Dermis blood vessel endothelial cell (primary cell): ENCODE data around the gene ADGRV1. TPM values are rescaled to one million over a fixed set of nuclear protein-coding genes. Genes with fewer than 3 reads are reported as not detected.
"Not testable (repeated sequence)": the region's sequence is repeated elsewhere in the genome, so short reads cannot be mapped to it uniquely, and the experiment has no call there.

Experiments used
- DNase-seq: peaks from one replicate; pipeline ENCODE4 v3.0.0; 2010
- total RNA-seq: library from RNA; depleted of rRNA; stranded (reverse); fragments of >200 nt; gene quantifications from 2 replicates; pipeline ENCODE4 v1.2.3, GENCODE V29; 2014

The ADGRV1 gene
- total RNA-seq, 1 donor from 2014 or later: under 0.01 TPM

DNA sequence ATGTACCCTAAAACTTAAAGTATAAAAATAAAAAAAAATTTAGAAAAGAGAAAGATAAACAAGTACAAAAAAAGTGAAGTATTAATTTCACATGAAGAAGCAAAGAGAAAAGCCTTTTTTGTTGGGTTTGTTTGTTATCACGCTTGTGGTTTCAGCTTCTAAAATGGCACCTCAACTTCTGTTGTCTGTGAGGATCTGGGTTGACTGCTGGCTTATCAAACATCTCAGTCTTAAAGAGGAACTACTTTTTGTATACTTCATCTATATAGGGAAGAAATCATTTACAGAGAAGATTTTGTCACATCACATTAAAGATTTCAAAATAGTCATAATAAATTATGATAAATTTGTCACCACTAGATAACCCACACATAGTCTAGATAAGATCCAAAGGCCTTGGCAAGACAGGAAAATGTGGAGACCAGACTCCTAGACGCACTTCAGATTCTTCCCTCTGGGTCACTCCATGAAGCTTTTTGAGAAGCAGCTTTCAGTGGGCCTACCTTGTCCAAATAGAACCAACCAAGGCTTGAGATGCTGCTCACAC is 8.8 kb upstream of the ADGRV1 start:
- DNase-seq: no peak

- DNase-seq: no peak
Observed at GRCh38 chr5:90550963-90551362, 7.6 kb upstream of the ADGRV1 start.

DNA sequence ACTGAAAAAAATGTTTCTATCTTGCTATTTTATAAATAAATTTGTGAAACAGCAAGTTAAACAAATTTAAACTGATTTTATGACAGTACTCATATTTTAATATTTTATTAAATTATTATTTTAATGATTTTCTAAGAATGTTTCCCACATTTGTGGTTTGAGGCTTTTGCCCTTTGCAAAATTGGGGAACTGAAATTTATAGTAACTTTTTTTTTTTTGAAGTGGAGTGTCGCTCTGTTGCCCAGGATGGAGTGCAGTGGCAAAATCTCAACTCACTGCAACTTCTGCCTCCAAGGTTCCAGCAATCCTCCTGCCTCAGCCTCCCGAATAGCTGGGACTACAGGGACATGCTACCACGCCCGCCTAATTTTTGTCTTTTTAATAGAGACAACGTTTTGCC is 7.2 kb upstream of the ADGRV1 start:
- no peak for DNase-seq

DNA sequence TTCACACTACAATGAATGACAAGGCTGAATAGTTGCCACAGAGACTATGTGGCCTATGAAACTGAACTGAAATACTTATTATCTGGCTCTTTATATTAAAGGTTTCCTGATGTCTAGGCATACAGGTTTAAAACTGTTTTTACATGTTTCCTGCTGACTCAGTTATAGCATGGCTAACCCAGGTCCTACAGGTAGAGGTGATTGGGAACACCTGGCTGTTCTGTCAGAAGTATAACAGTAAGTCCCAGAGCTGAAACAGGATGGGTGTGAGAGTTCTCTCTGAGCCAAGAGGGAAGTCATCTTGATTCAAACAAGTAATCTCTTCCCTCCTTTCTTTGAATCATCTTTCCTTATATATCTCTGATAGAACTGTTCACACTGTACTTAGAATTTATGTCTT is 4.9 kb upstream of the ADGRV1 start:
- no peak for DNase-seq

- no peak for DNase-seq
Observed at GRCh38 chr5:90554358-90555006, 4.1 kb upstream of the ADGRV1 start.

- no peak for DNase-seq
Observed at GRCh38 chr5:90555666-90556065, 2.9 kb upstream of the ADGRV1 start.

DNA sequence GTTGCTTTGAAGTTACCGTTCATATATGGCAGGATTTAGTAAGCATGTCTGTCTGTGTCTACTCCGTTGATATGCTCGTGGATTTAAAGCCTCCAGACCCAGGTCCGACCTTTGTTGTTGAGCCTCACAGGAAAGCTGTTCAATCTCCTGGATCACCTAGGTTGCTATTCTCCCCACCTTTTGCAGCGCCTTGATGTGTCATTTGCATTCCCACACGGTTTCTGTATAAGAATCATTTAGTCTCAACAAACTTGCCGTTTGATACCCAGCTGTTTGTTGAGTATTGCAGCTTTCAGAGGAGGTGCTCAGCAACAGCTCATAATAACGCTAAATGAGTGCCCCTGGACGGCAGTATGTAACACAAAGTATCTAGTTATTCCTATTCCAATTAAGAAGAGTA is 1.2 kb upstream of the ADGRV1 start:
- no peak for DNase-seq

GRCh38 chr5:90557871-90558270 is 726 bp upstream of the ADGRV1 start:
- DNase-seq: no peak

DNA sequence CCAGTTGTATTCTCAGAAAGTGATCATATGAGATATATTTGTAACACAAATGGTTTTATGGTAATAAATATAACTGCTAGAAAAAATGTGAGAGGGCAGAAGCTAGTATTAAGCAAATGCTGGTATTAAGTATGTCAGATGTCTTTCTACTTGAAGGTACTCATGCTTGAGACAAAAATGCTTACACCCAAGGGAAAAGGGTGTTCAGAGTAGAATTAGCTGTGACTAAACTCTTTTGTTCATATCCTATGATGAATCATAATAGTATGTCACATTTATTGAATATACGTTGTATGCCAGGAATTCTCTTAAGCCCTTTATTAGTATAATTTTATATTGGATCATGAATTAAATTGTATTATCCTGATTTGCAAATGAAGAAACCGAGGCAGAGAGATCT is 2.2 kb downstream of the ADGRV1 start:
- DNase-seq: no peak

DNA sequence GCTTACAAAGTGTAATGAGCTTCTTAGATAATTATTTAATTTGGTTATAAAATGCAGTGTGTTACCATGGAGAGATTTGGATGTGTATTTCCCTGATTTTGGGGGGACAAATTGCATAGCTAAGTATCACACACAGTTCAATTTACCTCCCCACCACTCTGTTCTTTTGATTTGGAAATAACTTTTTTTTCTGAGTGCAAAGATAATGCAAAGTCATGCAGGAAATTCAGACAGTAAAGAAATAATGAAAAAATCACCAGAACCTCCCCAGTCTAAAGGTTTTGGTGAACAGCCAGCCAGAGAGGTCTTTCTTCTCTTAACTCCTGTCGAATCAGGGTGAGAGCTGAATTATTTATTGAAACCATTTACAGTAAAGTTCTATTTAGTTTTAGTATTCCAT is 3.2 kb downstream of the ADGRV1 start:
- no peak for DNase-seq

GRCh38 chr5:90562341-90562740 is 3.7 kb downstream of the ADGRV1 start:
- no peak for DNase-seq

GRCh38 chr5:90563108-90563507 is 4.5 kb downstream of the ADGRV1 start:
- DNase-seq: no peak

DNA sequence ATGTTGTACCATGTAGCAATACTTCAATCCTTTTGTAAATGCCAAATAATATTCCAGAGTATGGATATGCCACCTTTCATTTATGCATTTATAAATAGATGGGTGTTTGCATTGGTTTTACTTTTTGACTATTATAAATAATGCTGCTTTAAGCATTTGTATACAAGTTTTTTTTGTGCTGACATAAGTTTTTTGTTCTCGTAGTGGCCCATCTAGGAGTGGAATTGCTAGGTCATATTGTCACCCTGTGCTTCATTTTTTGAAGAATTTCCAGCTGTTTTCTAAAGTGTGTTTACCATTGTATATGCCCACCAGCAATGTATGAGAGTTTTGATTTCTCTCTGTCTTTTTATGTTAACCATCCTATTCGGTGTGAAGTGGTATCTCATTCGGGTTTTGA is 6.9 kb downstream of the ADGRV1 start:
- DNase-seq: no peak

DNA sequence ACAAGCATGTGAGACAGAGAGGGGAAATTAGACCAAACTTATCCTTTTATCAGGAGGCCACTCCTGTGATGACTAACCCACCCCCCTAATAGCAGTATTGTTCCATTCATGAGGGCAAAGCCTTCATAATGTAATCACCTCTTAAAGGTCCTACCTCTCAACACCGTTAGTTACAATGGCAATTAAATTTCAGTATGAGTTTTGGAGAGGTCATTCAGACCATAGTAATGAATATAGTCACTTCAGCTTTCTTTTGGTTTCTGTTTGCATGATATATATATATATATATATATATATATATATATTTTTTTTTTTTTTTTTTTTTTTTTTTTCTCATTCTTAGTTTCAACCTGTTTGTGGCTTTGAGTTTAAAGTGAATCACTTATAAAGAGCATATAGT is 10.5 kb downstream of the ADGRV1 start:
- DNase-seq: no peak

GRCh38 chr5:90570034-90570433 is 11.4 kb downstream of the ADGRV1 start:
- DNase-seq: no peak

GRCh38 chr5:90571147-90571773 is 12.7 kb downstream of the ADGRV1 start:
- DNase-seq: no peak

- DNase-seq: no peak
Observed at GRCh38 chr5:90575712-90576111, 17.1 kb downstream of the ADGRV1 start.

GRCh38 chr5:90576566-90576965 is 18.0 kb downstream of the ADGRV1 start:
- not testable (repeated sequence) for DNase-seq

DNA sequence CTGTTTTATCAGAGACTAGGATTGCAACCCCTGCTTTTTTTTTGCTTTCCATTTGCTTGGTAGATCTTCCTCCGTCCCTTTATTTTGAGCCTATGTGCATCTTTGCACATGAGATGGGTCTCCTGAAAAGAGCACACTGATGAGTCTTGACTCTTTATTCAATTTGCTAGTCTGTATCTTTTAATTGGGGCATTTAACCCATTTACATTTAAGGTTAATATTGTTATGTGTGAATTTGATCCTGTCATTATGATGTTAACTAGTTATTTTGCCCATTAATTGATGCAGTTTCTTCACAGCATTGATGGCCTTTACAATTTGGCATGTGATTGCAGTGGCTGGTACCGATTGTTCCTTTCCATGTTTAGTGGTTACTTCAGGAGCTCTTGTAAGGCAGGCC is 21.3 kb downstream of the ADGRV1 start:
- not testable (repeated sequence) for DNase-seq

- no peak for DNase-seq
Observed at GRCh38 chr5:90581956-90582355, 23.4 kb downstream of the ADGRV1 start.

DNA sequence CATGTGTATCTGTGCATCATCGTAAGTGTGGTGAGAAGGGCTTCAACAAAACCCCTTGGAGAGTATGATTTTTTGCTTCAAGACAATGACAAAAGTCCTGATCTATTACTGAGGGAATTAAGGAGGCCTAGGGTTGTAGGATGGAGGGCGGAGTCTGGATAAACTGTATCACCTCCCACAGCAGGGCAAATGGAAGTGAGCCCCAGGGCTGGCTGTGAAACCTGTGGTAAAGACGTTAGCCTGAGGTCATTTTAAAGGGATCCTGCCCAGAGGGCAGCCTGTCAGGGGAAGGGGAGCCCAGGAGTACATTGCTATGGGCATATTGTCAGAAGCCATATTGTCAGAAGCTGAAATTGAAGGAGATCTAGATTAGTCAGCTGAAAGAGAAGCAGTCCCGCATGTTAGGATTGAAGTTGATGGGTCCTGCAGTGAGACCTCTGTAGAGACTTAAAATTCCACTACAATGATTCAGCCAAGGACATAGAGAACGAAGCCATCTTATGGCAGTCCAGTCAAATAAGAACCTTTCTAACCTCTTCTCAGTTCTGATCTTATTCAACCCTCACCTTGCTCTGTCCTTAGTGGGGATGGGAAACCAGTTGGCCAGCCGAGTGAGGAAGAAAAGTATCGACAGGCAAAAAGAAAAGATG is 26.9 kb downstream of the ADGRV1 start:
- DNase-seq: no peak

DNA sequence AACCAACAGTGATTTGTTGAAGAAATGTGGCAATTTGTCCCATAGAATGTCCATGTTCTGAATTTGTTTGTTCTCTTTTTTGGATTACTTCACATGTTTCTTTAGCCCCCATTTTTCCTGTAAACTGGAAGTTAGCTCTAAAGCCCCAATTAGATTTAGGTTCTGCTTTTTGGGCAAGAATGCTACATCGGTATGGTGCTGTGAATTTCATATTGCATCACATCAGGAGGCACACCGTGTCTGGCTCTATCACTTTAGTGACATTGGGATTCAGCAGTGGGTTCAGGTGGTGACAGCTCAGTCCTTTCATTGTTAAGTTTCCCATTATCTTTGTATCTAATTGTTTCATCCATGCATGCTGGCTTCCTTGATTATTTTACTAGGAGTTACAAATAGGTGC is 27.9 kb downstream of the ADGRV1 start:
- DNase-seq: no peak

- DNase-seq: no peak
Observed at GRCh38 chr5:90590170-90590569, 31.6 kb downstream of the ADGRV1 start.

DNA sequence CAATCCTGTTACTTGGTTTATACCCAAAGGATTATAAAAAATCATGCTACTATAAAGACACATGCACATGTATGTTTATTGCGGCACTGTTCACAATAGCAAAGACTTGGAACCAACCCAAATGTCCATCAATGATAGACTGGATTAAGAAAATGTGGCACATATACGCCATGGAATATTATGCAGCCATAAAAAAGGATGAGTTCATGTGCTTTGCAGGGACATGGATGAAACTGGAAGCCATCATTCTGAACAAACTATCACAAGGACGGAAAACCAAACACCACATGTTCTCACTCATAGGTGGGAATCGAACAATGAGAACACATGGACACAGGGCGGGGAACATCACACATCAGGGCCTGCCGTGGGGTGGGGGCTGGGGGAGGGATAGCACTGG is 34.5 kb downstream of the ADGRV1 start:
- not testable (repeated sequence) for DNase-seq
